Endothelial cell of umbilical vein (primary cell): ENCODE results near the gene TMEM62. TPM values are rescaled to one million over a fixed set of nuclear protein-coding genes. Genes with fewer than 3 reads are reported as not detected.
A peak's percentile ranks its signal among the peaks of the same experiment; 100 is the strongest.

Experiments
- BruUV-seq: library from RNA; stranded (reverse); fragments of 400-500 nt; replicated peaks from 2 replicates; lab custom pipeline; 2021; lab: Mats Ljungman, UMichigan
- CTCF ChIA-PET: fragments of 300-600, 350-600 bp; sonication (Branson Sonifier 250); formaldehyde crosslinking; loops from one replicate; lab custom pipeline; 2021; ENCODE audit warnings: antibody characterized with exemption, inconsistent platforms; lab: Charles Lee
- POLR2A ChIA-PET: fragments of 300-600, 350-600 bp; sonication (Branson Sonifier 250); formaldehyde crosslinking; loops from one replicate; lab custom pipeline; 2021; ENCODE audit warnings: antibody characterized with exemption, inconsistent platforms; lab: Charles Lee
- DNase-seq: peaks from one replicate; pipeline ENCODE4 v3.0.0-alpha.2; 2011; ENCODE audit warnings: low read depth, low spot score
- FAIRE-seq: peaks from 2 replicates; lab custom pipeline; 2011; peaks lifted over from hg19 to GRCh38; lab: Jason Lieb, UNC
- H2AFZ ChIP-seq: 2 replicates; pipeline ENCODE4 v1.6.0; 2012; ENCODE audit warnings: low read depth, low read length, control low read depth, inconsistent platforms
- H3K27ac ChIP-seq: 2 replicates; pipeline ENCODE4 v1.5.1; 2011; ENCODE audit warnings: low read depth, mild to moderate bottlenecking, control low read depth, low read length, moderate library complexity; ENCODE audit not compliant: insufficient read depth
- H3K27me3 ChIP-seq, 2 experiments: 2 replicates each; pipeline versions ENCODE4 v1.6.0 to v1.6.1; 2011; ENCODE audit warnings: low read length in 2 of 2, mixed read lengths in 1 of 2; ENCODE audit not compliant: control insufficient read depth in 2 of 2, insufficient read depth in 2 of 2
- H3K36me3 ChIP-seq, 2 experiments: 2 replicates in 1 of 2; 3 replicates in 1 of 2; pipeline ENCODE4 v1.5.1; 2011; ENCODE audit warnings: low read length in 2 of 2, mild to moderate bottlenecking in 1 of 2, moderate library complexity in 1 of 2; ENCODE audit not compliant: control insufficient read depth in 2 of 2, insufficient read depth in 2 of 2; ENCODE audit errors: extremely low read depth in 1 of 2
- H3K4me1 ChIP-seq: 3 replicates; pipeline ENCODE4 v1.5.1; 2011; ENCODE audit warnings: mild to moderate bottlenecking, low read length; ENCODE audit not compliant: control insufficient read depth, insufficient read depth; ENCODE audit errors: extremely low read depth
- H3K4me2 ChIP-seq: 2 replicates; pipeline ENCODE4 v1.6.1; 2011; ENCODE audit warnings: low read length, control low read depth, mixed read lengths; ENCODE audit not compliant: insufficient read depth
- H3K4me3 ChIP-seq, 3 experiments: fragments of 200-600 bp in 1 of 3; sonication (generic), shearing (Covaris generic) in 1 of 3; replicated peaks in 1 of 3; 2 replicates each; pipeline ENCODE4 v1.5.1; 2011 to 2016; ENCODE audit warnings: control low read depth in 3 of 3, low read length in 3 of 3, mild to moderate bottlenecking in 2 of 3, inconsistent platforms in 1 of 3, low read depth in 1 of 3, moderate library complexity in 1 of 3; ENCODE audit not compliant: insufficient read depth in 1 of 3
- H3K79me2 ChIP-seq: 2 replicates; pipeline ENCODE4 v1.6.0; 2012; ENCODE audit warnings: low read length, inconsistent platforms; ENCODE audit not compliant: control insufficient read depth, insufficient read depth
- H3K9ac ChIP-seq: replicated peaks from 2 replicates; pipeline ENCODE3; 2011; ENCODE audit warnings: low read length, control low read depth; ENCODE audit not compliant: insufficient read depth; ENCODE audit errors: extremely low read depth
- H3K9me1 ChIP-seq: replicated peaks from 3 replicates; pipeline ENCODE4 v1.6.0; 2011; ENCODE audit warnings: mild to moderate bottlenecking, low read length; ENCODE audit not compliant: control insufficient read depth, insufficient read depth; ENCODE audit errors: extremely low read depth
- H3K9me3 ChIP-seq: replicated peaks from 2 replicates; pipeline ENCODE4 v1.5.1; 2012; ENCODE audit warnings: low read length, inconsistent platforms; ENCODE audit not compliant: control insufficient read depth, insufficient read depth
- H4K20me1 ChIP-seq: replicated peaks from 2 replicates; pipeline ENCODE3; 2011; ENCODE audit warnings: mild to moderate bottlenecking, low read length; ENCODE audit not compliant: control insufficient read depth, insufficient read depth; ENCODE audit errors: extremely low read depth
- CTCF ChIP-seq, 2 donors: IDR thresholded peaks; 1 replicate in 1 of 2; 2 replicates in 1 of 2; pipeline ENCODE4 v1.5.1; 2011; ENCODE audit warnings: low read length in 2 of 2, mild to moderate bottlenecking in 2 of 2, moderate library complexity in 2 of 2, control low read depth in 1 of 2, inconsistent platforms in 1 of 2, low read depth in 1 of 2; ENCODE audit not compliant: insufficient read depth in 1 of 2; ENCODE audit errors: extremely low read depth in 1 of 2
- dilution Hi-C: fragments of 300-500 bp; cut with MboI; formaldehyde crosslinking; loops from one replicate; pipeline ENCODE4 v1.15.0; 2019; ENCODE audit warnings: low sequenced_read_pairs; ENCODE audit not compliant: extremely low pct_ligation_motif_present
- intact Hi-C: fragments of 100-400 bp; cut with micrococcal nuclease; formaldehyde crosslinking; loops from one replicate; pipeline ENCODE4 v1.10.0; 2022
- polyA plus RNA-seq, 4 experiments: library from polyadenylated mRNA; depleted of rRNA in 3 of 4; stranded (reverse) in 3 of 4; unstranded in 1 of 4; fragments of >200 nt; gene quantifications; 2 replicates each; pipeline versions ENCODE4 v1.2.1 to v1.2.3, GENCODE V29; 2011 to 2012; ENCODE audit warnings: missing spikeins in 1 of 4
- total RNA-seq: library from RNA; stranded (reverse); gene quantifications from 2 replicates; pipeline ENCODE4 v1.2.3, GENCODE V29; 2021
- TF ChIP-seq, protein P1 (sequence below): IDR thresholded peaks from 2 replicates; pipeline ENCODE4 v1.6.1; 2011; ENCODE audit not compliant: insufficient read depth, insufficient read length

Gene TMEM62
- total and polyA plus RNA-seq, 2 donors (not counting 3 experiments of a cell fraction or from before 2014, with no cell fraction given): 10.4 to 22.2 TPM

DNA sequence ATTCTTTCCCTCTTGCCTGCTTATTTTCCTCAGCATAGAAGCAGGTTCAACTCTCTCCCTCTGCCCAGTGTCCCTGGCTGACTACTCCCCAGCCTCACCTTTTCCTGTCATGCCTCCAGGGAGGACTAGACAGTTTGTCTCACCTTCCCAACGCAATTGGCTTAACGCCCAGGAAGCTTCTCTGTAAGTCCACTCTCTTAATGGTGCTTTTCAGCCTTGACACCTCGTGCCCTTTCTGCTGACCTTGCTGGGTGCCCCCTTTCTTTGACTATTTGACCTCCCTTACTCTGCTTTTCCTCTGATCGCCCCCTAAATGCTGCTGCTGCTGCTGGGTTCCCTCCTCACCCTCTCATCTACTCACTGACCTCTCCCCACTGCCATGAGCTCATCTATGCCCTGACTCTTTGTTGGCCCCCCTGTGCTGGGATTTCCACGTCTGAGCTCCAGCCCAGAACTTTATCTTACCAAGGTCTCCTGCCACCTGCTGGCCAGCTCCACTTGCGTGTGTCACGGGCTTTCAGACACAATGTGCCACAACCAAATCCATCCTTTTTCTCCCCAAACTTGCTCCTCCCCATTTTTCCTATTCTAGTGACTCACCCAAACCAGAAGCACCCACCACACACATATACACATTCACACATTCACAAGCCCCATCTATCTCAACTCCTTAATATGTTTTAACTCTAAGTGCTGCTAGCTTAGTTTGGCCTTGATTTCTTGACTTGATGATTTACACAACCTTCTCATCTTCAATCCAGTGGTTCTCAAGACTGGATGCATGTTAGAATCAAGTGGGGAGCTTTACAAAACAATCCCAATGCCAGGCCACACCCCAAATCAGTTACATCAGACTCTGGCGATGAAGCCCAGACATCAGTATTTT, 70.9 kb downstream of the TMEM62 start:
- H4K20me1 ChIP-seq: no peaks in the 10 kb centered on the region
- no peak overlapping the region for H3K9ac ChIP-seq
- no peak overlapping the region for H3K27ac ChIP-seq
- dilution Hi-C loops (no loop called here), intact Hi-C loops (loop anchor here (1.0 to 10.0 kb wide), 3 partner anchors 17 to 499 kb away; no protein-coding TSS in a partner anchor)
- H3K79me2 ChIP-seq: no peaks in the 10 kb centered on the region
- FAIRE-seq (peak; percentile 63), DNase-seq (peak; percentile 67)
- H3K4me3 ChIP-seq: no peak overlapping the region
- no peak overlapping the region for H2AFZ ChIP-seq
- no peaks in the 10 kb centered on the region for H3K36me3 ChIP-seq
- H3K4me2 ChIP-seq: no peak overlapping the region
- H3K9me3 ChIP-seq: no peaks in the 10 kb centered on the region
- ChIA-PET CTCF (interaction anchor here (0.6 to 5.3 kb wide), 41 partner anchors 9 to 499 kb away, joined by 3 to 48 read pairs (median 4); partner anchors contain the start of genes CCNDBP1, TMEM62 and UBR1), POLR2A (interaction anchor here (1.5 kb wide), 1 partner anchor 14 kb away, joined by 4 read pairs; no protein-coding TSS in a partner anchor)
- H3K27me3 ChIP-seq: peaks cover 5 to 16% of the 10 kb centered on the region in 2 experiments
- no peaks in the 10 kb centered on the region for H3K4me1 ChIP-seq
- H3K9me1 ChIP-seq: no peaks in the 10 kb centered on the region
- TF ChIP-seq, protein P1, sequence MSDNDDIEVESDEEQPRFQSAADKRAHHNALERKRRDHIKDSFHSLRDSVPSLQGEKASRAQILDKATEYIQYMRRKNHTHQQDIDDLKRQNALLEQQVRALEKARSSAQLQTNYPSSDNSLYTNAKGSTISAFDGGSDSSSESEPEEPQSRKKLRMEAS: no peak
- TF ChIP-seq CTCF (IDR thresholded peaks at IDR 0.05; ENCODE audit: extremely low read depth in 1 of 2, insufficient read depth in 1 of 2, low read depth in 1 of 2, low read length in 2 of 2): peak; percentile 81 to 82
- no TSS peak for BruUV-seq
